NCI-H146 (cell line): ENCODE results near the gene SAMD13.

Experiments
- DNase-seq: peaks from one replicate; lab custom pipeline; 2025; lab: John Stamatoyannopoulos, UW

SAMD13 gene, protein sequence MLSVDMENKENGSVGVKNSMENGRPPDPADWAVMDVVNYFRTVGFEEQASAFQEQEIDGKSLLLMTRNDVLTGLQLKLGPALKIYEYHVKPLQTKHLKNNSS

DNA sequence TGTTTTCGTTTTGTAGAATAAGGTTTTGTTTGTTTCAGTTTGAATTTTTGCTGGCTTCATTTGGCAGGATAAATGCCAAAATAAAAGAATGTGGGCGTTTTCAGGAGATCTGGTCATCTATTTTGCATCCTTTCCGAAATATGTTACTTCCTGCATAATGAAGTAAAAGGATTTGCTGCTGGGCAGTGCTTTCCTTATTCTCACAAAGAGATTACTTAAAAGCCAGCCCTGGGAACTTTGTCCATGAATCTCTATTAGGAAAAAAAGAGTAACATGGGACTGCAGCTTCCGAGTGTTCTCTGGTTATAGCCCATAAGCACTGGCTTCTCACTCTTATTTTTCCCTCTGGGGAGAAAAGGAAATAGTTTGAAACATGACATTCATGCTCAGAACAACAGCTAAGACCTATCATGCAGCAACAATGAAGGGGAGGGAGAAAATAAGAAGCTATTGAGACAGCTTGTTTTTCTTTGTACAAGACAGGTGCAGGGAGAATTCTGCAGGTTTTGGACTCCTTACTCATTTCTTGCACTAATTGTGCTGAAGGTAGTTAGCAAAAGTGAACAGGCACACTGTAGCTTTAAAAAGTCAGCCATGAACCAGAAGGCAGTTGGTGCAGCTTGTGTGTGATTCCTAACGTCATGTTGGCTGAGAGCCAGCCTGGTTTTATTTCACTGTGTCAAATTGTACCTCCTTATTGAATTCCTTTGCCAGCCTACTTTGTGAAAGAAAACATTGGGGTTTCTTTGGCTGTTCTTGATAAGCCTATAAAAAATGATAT lies at the start of gene SAMD13:
Gene SAMD13, plus strand, starts transcription at position 705 of the 781 bp plus-strand sequence. CDS start 1,527 bp downstream, outside the sequence.
- peak; percentile 79 for DNase-seq

DNA sequence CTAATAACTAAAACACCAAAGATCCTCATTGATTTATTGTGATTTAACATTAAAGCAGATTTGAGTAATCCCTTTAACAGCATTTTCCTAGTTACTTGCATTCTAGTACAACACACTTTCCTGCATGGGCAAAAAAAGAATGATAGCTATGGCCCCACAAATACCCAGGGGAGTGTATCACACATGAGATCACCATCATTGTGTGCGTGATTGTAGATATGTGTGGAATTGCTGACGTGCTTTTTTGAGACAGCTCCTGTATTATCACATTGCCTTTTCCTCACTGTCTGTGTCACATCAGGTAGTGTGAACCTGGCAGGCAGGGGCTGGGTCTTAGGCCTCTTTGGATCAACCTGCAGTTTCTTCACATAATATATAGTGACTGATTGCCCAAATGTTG lies 48.5 kb upstream of the SAMD13 start:
- no peak for DNase-seq

- no peak for DNase-seq
Measured at GRCh38 chr1:84253891-84254290, 47.6 kb upstream of the SAMD13 start.

- no peak for DNase-seq
Measured at GRCh38 chr1:84254703-84255238, 46.7 kb upstream of the SAMD13 start.

- no peak for DNase-seq
Measured at GRCh38 chr1:84255582-84255981, 45.9 kb upstream of the SAMD13 start.

GRCh38 chr1:84257617-84258016 lies 43.9 kb upstream of the SAMD13 start:
- DNase-seq = no peak

GRCh38 chr1:84259376-84259775 lies 42.1 kb upstream of the SAMD13 start:
- peak; percentile 100 for DNase-seq

DNA sequence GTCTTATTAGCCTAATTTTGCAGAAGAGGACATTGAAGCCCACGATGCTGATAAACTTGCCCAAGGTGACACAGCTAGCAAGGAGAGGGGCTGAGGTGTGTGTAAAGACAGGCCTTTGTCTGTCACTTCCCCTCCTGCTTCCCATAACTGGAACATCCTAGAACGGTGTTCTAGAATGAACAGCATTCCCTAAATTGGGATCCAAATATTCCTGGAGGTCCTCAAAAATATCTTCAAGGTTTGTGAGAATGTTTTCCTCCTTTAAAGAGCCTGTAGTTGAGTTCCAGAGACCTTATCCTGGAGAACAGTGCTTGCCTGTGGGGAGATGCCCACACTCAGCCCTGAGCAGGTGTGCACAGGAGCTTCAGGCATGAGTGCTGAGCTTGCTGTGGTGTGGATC lies 41.5 kb upstream of the SAMD13 start:
- DNase-seq = no peak

GRCh38 chr1:84260852-84261518 lies 40.5 kb upstream of the SAMD13 start:
- DNase-seq = peak; percentile 88

DNA sequence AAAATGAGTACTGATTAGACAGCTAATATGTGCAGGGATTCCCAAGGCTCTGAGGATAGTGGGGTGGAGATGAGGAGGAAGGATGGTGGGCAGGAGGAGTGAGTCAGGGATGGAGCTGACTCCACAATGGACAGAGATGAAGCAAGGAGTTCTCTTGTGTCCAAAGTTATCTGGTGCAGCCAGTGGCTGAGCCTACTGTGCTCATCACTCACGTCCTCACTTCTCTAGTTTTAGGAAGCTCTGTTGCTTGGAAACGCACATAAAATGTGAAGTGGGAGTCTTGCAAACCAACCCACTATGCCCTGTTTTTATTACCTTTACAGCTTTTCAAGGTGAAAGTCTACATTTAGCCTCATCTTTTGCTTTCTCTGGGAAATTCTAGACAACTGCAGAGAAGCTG lies 36.5 kb upstream of the SAMD13 start:
- no peak for DNase-seq

DNA sequence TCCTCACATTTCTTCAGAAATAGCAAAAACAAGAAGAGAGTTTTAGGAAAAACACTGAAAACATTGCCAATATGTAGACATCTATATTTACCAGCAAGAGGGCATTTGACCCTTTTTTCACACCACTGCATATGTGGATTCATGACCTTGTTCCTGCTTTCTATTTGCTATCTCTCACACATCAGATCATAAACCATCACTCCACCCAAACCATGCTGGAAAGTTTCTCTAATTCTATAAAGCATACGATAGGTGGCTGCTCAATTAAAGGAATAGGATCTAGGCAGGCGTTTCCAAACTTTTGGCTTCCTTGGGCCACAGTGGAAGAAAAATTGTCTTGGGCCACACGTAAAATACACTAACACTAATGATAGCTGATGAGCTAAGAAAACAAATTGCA lies 35.6 kb upstream of the SAMD13 start:
- DNase-seq = no peak

DNA sequence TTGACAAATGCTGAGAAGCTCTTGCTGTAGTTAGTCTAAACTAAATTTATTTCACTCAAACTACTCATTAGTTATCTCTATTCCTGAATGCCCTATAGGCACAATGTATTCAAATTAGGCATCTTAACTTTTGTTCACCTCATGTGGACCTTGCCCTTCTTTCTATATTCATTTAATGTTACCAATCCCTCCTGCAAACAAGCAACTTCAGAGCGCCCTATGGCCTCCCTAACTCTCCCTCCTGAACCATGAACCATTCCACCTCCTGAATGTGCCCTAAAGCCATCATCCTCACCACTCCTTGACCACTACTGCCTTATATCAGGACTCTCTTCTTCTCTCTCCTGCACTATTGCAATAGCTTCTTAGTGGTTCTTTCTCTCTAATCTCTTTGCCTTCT lies 34.8 kb upstream of the SAMD13 start:
- DNase-seq = no peak

GRCh38 chr1:84267476-84267875 lies 34.0 kb upstream of the SAMD13 start:
- no peak for DNase-seq

DNA sequence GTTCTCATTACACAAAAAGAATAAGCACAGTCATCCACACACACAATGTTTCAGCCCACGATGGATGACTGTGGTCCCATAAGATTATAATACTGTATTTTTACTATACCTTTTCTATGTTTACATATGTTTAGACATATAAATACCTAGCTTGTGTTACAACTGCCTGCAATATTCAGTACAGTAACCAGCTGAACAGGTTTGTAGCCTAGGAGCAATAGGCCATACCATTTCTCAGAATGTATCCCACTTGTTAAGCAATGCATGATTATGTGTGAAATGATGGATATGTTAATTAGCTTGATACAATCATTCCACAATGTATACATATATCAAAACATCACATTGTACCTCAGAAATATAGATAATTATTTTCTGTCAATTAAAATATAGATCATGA lies 33.2 kb upstream of the SAMD13 start:
- DNase-seq = no peak

- no peak for DNase-seq
Measured at GRCh38 chr1:84269306-84269705, 32.2 kb upstream of the SAMD13 start.

DNA sequence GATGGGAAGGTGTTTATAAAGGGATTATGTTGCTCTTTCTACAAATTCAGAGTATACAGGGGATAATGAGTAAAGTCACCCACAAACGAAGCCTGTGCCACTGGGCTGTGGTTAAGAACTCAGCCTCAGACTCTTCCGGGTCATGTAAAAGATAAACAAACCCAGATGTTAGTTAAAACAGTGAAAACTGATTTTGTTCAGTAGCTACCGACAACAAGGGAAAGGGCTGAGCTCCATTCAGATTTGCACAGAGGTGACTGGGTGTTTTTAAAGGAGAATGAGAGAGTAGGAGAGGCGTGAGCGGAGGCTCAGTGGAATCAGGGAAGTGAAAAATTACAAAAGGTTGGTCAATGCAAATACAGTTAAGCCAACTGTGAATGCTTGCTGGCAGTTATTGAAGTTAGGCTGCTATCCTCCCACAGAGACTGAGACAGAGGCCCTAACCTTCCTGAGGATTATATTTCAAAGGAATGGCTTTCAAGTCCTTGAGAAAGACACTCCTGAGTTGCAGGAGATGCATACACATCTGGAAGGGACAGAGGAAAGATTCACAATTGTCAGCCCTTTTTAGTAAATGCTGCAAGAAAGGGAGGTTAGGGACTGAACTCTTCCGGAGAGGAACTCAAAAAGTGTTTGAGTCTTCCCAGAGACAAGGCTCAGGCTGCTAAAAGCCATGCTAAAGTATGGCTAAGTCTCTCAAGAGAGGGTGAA lies 29.9 kb upstream of the SAMD13 start:
- peak; percentile 21 for DNase-seq

DNA sequence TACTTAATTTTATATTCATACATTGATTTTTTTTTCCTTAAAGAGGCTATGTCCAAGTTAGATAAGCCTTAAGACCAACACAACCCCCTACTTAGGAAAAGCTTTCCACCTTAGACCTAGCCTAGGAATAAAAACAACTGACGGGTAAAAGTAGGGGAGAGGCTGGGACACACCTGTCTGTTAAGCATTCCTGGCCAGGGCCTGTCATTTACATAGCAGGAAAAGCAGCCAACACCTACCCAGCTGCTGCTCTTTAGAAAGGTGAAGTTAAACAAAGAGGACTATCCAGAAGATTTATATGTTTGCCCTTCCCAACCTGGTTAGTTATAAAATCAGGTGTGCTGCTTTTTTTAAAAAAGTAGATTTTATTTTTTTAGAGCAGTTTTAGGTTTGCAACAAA lies 29.1 kb upstream of the SAMD13 start:
- DNase-seq = peak; percentile 75

DNA sequence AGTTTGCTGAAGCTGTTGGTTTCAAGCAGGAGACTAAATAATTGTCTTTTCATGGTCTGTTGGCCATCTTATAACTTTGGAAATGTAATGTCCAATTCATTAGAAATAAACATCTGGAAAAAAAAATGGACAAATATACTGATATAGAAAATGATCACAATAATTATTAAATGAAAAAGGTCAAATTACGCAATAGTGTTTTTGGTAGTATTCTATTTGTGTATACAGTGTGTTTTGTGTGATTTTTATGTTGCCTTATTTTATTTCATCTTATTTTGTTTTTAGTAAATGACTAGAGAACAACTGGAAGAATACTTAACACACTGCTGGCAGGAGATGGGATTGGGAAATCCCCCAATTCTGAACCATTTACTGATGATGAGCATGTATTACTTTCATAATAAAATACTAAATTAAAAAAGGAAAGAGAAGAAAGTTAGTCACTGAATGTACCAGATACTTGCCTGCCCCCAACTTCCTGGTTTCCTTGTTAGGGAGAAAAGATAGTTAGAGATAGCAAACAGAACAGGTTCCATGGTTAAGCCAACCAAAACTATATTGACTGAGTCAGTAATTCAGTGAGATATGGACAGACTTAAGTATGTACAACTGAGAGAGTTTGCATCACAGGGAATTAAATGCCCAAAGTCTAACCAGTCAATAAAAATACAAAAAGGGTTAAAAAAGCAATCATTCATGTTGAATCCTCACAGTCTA lies 24.0 kb upstream of the SAMD13 start:
- DNase-seq = no peak

- DNase-seq = peak; percentile 28
Measured at GRCh38 chr1:84278905-84279304, 22.6 kb upstream of the SAMD13 start.

DNA sequence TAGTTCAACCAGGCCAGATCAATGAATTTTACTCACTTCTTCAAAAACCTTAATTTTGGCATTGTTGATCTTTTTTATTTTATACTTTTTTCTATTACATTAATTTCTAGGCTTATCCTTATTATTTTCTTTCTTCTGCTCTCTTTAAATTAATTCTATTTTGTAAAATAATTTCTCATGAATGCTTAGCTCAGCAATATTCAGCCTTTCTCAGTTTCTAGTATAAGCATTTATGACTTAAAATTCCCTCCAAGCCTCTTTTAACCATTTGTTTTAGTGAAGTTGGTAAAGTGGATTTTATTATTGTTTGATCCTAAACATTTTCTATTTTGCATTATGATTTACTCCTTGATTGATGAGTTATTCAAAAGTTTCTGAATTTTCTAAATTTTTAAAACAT lies 20.6 kb upstream of the SAMD13 start:
- DNase-seq = no peak

- no peak for DNase-seq
Measured at GRCh38 chr1:84282780-84283333, 18.7 kb upstream of the SAMD13 start.

GRCh38 chr1:84283381-84283780 lies 18.1 kb upstream of the SAMD13 start:
- DNase-seq = no peak
